Gastroesophageal sphincter (tissue), 3 donors: ENCODE results near the gene LIN9.

Experiments used
- POLR2A ChIP-seq, 2 donors: fragments of 450-650 bp; IDR thresholded peaks; one replicate each; pipeline ENCODE4 v1.6.1; 2017; ENCODE audit warnings: antibody characterized with exemption in 2 of 2, mild to moderate bottlenecking in 2 of 2, moderate library complexity in 1 of 2
- POLR2AphosphoS5 ChIP-seq: sonication (generic); formaldehyde crosslinking; IDR thresholded peaks from one replicate; pipeline ENCODE4 v1.6.1; 2017; ENCODE audit warnings: antibody characterized with exemption
- TF ChIP-seq, protein P1 (sequence below), 4 experiments: fragments of 200-600 bp in 2 of 4; fragments of 450-650 bp in 2 of 4; sonication (generic) in 1 of 4; IDR thresholded peaks; one replicate each; pipeline ENCODE4 v1.5.1; 2017 to 2019; ENCODE audit warnings: antibody characterized with exemption in 4 of 4, mild to moderate bottlenecking in 2 of 4, moderate library complexity in 2 of 4

DNA sequence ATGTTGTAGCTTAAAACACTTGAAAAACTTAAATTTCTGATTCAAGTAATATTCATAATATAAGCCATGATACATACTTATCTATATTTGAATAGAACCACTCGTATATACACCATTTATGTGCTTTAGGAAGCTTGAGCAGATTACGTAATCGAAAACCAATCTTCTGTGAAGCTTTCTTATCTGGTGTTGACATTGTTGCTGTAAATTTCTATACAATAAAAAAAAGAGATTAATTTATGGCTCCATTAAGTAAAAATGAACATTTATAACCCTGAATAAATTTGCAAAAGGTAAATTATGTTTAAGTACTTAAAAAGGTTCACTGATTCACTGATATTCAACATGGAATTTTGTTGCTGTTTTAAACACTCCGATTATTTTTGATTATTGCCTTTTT, 21.4 kb downstream of the LIN9 start:
- TF ChIP-seq, protein P1, sequence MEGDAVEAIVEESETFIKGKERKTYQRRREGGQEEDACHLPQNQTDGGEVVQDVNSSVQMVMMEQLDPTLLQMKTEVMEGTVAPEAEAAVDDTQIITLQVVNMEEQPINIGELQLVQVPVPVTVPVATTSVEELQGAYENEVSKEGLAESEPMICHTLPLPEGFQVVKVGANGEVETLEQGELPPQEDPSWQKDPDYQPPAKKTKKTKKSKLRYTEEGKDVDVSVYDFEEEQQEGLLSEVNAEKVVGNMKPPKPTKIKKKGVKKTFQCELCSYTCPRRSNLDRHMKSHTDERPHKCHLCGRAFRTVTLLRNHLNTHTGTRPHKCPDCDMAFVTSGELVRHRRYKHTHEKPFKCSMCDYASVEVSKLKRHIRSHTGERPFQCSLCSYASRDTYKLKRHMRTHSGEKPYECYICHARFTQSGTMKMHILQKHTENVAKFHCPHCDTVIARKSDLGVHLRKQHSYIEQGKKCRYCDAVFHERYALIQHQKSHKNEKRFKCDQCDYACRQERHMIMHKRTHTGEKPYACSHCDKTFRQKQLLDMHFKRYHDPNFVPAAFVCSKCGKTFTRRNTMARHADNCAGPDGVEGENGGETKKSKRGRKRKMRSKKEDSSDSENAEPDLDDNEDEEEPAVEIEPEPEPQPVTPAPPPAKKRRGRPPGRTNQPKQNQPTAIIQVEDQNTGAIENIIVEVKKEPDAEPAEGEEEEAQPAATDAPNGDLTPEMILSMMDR (IDR thresholded peaks at IDR 0.05) = no peak
- TF ChIP-seq POLR2AphosphoS5 (no peak), POLR2A (IDR thresholded peaks at IDR 0.05) (no peak)
